ENCODE data around the gene ASCC3. TPM values are rescaled to one million over a fixed set of nuclear protein-coding genes. Genes with fewer than 3 reads are reported as not detected.

ASCC3 gene
- total RNA-seq, 4 donors from 2014 or later, result 25.9 to 40.9 (median 31.3) TPM

DNA sequence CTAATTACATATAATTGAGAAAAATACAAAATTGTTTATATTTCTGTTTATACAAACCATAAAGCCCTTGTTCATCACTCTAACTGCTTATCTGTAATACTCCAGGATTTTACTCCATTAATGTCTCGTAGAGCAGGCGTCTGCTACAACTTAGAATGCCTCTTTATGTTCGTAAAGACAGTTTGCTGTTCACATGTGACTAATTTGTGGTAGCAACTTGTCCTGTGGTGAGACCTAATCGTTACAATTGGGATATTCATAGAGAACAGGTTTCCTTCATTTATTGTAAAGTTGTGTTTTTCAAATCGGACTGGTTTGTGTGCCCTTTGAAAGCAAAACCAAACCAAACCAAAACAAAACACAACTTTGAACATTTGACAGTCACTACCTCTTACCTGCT lies 149.7 kb downstream of the ASCC3 start:
- 85% methylated on average over 5 of the region's 5 CpGs for WGBS
- no peaks in the 10 kb centered on the region for H3K4me1 ChIP-seq
- no peaks in the 10 kb centered on the region for H3K9me3 ChIP-seq
- no peak overlapping the region for H3K27ac ChIP-seq
- no peak for DNase-seq (ENCODE audit: low spot score in 2 of 2)
- TF ChIP-seq, protein P1, sequence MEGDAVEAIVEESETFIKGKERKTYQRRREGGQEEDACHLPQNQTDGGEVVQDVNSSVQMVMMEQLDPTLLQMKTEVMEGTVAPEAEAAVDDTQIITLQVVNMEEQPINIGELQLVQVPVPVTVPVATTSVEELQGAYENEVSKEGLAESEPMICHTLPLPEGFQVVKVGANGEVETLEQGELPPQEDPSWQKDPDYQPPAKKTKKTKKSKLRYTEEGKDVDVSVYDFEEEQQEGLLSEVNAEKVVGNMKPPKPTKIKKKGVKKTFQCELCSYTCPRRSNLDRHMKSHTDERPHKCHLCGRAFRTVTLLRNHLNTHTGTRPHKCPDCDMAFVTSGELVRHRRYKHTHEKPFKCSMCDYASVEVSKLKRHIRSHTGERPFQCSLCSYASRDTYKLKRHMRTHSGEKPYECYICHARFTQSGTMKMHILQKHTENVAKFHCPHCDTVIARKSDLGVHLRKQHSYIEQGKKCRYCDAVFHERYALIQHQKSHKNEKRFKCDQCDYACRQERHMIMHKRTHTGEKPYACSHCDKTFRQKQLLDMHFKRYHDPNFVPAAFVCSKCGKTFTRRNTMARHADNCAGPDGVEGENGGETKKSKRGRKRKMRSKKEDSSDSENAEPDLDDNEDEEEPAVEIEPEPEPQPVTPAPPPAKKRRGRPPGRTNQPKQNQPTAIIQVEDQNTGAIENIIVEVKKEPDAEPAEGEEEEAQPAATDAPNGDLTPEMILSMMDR (IDR thresholded peaks at IDR 0.05), result no peak
- TF ChIP-seq EP300 (IDR thresholded peaks at IDR 0.05), result no peak
- no peak for TF ChIP-seq POLR2A (IDR thresholded peaks at IDR 0.05)
- no peak for TF ChIP-seq POLR2AphosphoS5 (IDR thresholded peaks at IDR 0.05)
- H3K36me3 ChIP-seq, result no peaks in the 10 kb centered on the region
- no peak overlapping the region for H3K4me3 ChIP-seq
- no peaks in the 10 kb centered on the region for H3K27me3 ChIP-seq

DNA sequence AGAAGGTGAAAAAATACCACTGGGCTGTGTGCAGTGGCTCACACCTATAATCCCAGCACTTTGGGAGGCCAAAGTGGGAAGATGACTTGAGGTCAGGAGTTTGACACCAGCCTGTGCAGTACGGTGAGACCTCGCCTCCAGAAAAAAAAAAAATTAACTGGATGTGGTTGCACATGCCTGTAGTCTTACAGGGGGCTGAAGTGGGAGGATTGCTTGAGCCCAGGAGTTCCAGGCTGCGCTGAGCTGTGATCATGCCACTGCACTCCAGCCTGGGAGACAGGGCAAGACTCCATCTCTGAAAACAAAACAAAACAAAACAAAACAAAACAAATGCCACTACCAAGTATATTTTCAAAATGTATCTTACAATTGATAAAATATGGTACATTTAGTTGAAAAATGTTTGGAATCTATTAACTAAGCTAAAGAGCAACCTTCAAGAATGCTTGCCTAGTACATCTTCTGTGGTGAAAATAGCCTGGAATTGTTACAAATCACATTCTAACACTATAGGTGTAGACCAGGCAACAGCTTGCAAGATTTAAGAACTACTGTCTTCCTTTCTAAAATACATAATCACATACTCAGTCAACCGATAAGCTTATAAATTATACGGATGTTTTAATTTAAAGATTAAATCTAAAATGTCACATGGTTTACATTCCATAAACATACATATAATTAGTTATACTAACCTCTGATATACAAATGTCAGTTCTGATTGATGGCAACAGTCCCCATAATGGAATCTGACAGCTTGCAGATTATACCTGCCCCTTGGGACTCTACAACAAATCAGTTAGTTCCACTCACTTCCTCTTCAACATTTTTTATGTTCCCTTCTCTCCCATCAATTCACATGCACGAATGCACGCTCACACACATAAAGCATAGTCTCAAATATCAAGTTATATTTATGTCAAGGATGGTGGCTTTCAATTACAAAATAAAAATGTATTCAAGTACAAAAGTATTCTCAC lies 150.8 kb downstream of the ASCC3 start:
- no peaks in the 10 kb centered on the region for H3K36me3 ChIP-seq
- no peaks in the 10 kb centered on the region for H3K4me1 ChIP-seq
- no peaks in the 10 kb centered on the region for H3K9me3 ChIP-seq
- DNase-seq (ENCODE audit: low spot score in 2 of 2), result no peak
- WGBS, result 66% methylated on average over 7 of the region's 7 CpGs
- H3K27me3 ChIP-seq, result no peaks in the 10 kb centered on the region
- H3K4me3 ChIP-seq, result no peak overlapping the region
- TF ChIP-seq EP300 (IDR thresholded peaks at IDR 0.05) (no peak), POLR2A (IDR thresholded peaks at IDR 0.05) (no peak)
- TF ChIP-seq, protein P1 (IDR thresholded peaks at IDR 0.05), result no peak
- no peak overlapping the region for H3K27ac ChIP-seq

DNA sequence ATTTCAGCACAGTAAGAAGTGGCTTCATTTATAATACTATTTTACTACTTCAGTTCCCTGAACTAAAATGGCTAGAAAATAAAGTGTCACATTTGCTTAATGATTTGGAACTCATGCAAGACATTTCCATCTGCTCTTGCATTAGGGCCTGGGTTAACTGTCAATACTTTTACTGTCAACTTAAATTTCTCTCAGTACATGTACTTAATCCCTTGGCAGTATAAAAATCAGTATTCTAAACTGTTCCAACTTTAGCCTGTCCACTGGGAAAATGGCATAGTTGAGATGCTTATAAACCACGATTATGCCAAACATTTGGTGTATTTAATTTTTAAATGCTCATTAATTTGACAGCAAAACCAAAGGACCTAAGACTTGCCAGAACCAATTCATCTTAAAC lies 154.5 kb downstream of the ASCC3 start:
- H3K27me3 ChIP-seq, result no peaks in the 10 kb centered on the region
- 58% methylated on average over 1 of the region's 1 CpG for WGBS
- H3K4me1 ChIP-seq, result no peaks in the 10 kb centered on the region
- H3K27ac ChIP-seq, result no peak overlapping the region
- no peak for DNase-seq (ENCODE audit: low spot score in 2 of 2)
- TF ChIP-seq, protein P1 (IDR thresholded peaks at IDR 0.05), result no peak
- TF ChIP-seq EP300 (IDR thresholded peaks at IDR 0.05) (no peak), POLR2AphosphoS5 (IDR thresholded peaks at IDR 0.05) (no peak), POLR2A (IDR thresholded peaks at IDR 0.05) (no peak)
- peaks cover 9% of the 10 kb centered on the region for H3K9me3 ChIP-seq
- no peak overlapping the region for H3K4me3 ChIP-seq
- H3K36me3 ChIP-seq, result peaks cover 3% of the 10 kb centered on the region

DNA sequence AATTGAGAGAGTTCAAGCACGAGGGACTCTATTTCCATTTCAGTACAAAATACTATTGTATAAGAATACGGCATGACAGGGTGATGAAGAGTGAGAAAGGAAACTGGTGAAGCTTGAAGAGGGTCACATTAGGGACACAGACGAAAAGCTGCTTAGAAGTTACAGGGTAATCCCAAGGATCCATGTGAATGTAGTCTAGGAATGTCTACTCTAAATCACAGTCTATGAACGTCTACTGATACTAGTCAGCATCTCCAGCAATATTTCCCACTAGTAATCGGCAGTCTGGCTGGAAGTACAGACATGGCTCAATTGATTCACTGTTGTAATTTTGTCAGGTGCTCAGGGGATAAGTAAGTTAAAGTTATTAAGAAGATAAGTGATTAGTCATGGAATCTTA lies 156.4 kb downstream of the ASCC3 start:
- TF ChIP-seq POLR2AphosphoS5 (IDR thresholded peaks at IDR 0.05) (no peak), EP300 (IDR thresholded peaks at IDR 0.05) (no peak), POLR2A (IDR thresholded peaks at IDR 0.05) (no peak)
- TF ChIP-seq, protein P1 (IDR thresholded peaks at IDR 0.05), result no peak
- Histone ChIP-seq H3K36me3 (peaks cover 3% of the 10 kb centered on the region), H3K4me1 (no peaks in the 10 kb centered on the region), H3K27ac (no peak overlapping the region), H3K27me3 (no peaks in the 10 kb centered on the region), H3K4me3 (no peak overlapping the region), H3K9me3 (peaks cover 9% of the 10 kb centered on the region)
- DNase-seq (ENCODE audit: low spot score in 2 of 2), result no peak
- 89% methylated on average over 5 of the region's 5 CpGs for WGBS

DNA sequence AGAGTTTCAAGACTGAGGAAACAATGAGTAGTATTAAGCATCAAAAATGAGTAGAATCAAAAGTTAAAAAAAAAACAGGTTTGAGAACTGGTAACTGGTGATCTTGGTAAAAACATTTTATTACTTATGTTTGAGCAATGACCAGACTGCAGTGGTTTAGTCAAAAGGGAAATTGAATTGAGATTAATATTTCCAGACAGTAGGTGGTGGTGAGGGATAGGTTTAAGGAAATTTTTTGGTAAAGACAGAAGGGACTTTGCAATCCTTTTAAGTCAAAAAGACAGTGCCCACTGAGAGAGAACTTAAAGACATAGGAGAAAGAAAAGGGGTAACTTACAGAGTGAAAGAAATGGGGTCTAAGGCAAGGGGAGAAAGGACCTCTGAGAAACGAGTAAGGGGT lies 156.9 kb downstream of the ASCC3 start:
- H3K36me3 ChIP-seq, result peaks cover 3% of the 10 kb centered on the region
- H3K27ac ChIP-seq, result no peak overlapping the region
- H3K9me3 ChIP-seq, result peaks cover 9% of the 10 kb centered on the region
- DNase-seq (ENCODE audit: low spot score in 2 of 2), result no peak
- 81% methylated on average over 1 of the region's 1 CpG for WGBS
- no peaks in the 10 kb centered on the region for H3K27me3 ChIP-seq
- TF ChIP-seq POLR2A (IDR thresholded peaks at IDR 0.05) (no peak), EP300 (IDR thresholded peaks at IDR 0.05) (no peak), POLR2AphosphoS5 (IDR thresholded peaks at IDR 0.05) (no peak)
- TF ChIP-seq, protein P1 (IDR thresholded peaks at IDR 0.05), result no peak
- H3K4me3 ChIP-seq, result no peak overlapping the region
- H3K4me1 ChIP-seq, result no peaks in the 10 kb centered on the region
